Activated T-cell treated with anti-CD3 and anti-CD28 coated beads, Interleukin-2, amount 50 U/mL, for 72 hours (primary cell): ENCODE results near the gene PRMT1. TPM values are rescaled to one million over a fixed set of nuclear protein-coding genes. Genes with fewer than 3 reads are reported as not detected.

Experiments used
- ATAC-seq, 2 donors: fragments of 150-1000 bp; cut with Tn5 transposase; replicated peaks in 1 of 2; 2 replicates each; pipeline ENCODE4 v1.10.0; 2021; ENCODE audit warnings: moderate library complexity in 2 of 2, mild to moderate bottlenecking in 1 of 2
- DNase-seq, 2 donors: peaks; one replicate each; pipeline ENCODE4 v3.0.0; 2021 to 2022; ENCODE audit warnings: mixed read lengths in 1 of 2
- H3K27ac Mint-ChIP-seq: one replicate; pipeline ENCODE4 v1.8.0; 2022; ENCODE audit warnings: mild to moderate bottlenecking, moderate library complexity, mixed read lengths
- H3K27me3 Mint-ChIP-seq: one replicate; pipeline ENCODE4 v1.8.0; 2022; ENCODE audit warnings: low read depth, mixed read lengths
- H3K36me3 Mint-ChIP-seq, 2 donors: one replicate each; pipeline ENCODE4 v1.8.0; 2022; ENCODE audit warnings: mixed read lengths in 2 of 2, mild to moderate bottlenecking in 1 of 2; ENCODE audit not compliant: insufficient read depth in 2 of 2
- H3K4me1 Mint-ChIP-seq: one replicate; pipeline ENCODE4 v1.8.0; 2022; ENCODE audit warnings: low read depth, mixed read lengths
- H3K4me3 Mint-ChIP-seq, 2 donors: one replicate each; pipeline ENCODE4 v1.8.0; 2022; ENCODE audit warnings: mild to moderate bottlenecking in 2 of 2, mixed read lengths in 2 of 2, moderate library complexity in 2 of 2
- H3K9me3 Mint-ChIP-seq, 2 donors: one replicate each; pipeline ENCODE4 v1.8.0; 2022; ENCODE audit warnings: mixed read lengths in 2 of 2
- total RNA-seq, 2 donors: library from RNA; stranded (reverse); gene quantifications; one replicate each; pipeline ENCODE4 v1.2.3, GENCODE V29; 2022

PRMT1 gene
- total RNA-seq, 2 donors from 2014 or later: 201 to 251 TPM

GRCh38 chr19:49666120-49666444 lies 11.0 kb upstream of the PRMT1 start:
- Mint-ChIP-seq H3K4me1 (peaks cover 40% of the 10 kb centered on the region), H3K27me3 (no peaks in the 10 kb centered on the region), H3K36me3 (peaks cover 0 to 16% of the 10 kb centered on the region in 2 donors), H3K27ac (peak overlapping the region; percentile 91), H3K4me3 (peak overlapping the region; percentile 95 to 98), H3K9me3 (no peaks in the 10 kb centered on the region)
- no peak for ATAC-seq
- DNase-seq: no peak

- DNase-seq (no peak), ATAC-seq (no peak)
- no peaks in the 10 kb centered on the region for H3K9me3 Mint-ChIP-seq
- H3K4me1 Mint-ChIP-seq: peaks cover 47% of the 10 kb centered on the region
- H3K36me3 Mint-ChIP-seq: peaks cover 0 to 16% of the 10 kb centered on the region in 2 donors
- H3K4me3 Mint-ChIP-seq: peak overlapping the region; percentile 95 to 98
- H3K27me3 Mint-ChIP-seq: no peaks in the 10 kb centered on the region
- H3K27ac Mint-ChIP-seq: peak overlapping the region; percentile 17
These were observed 9.6 kb upstream of the PRMT1 start for GRCh38 chr19:49667473-49667872.

- no peak for DNase-seq
- Mint-ChIP-seq H3K4me1 (peaks cover 30% of the 10 kb centered on the region), H3K27me3 (no peaks in the 10 kb centered on the region), H3K9me3 (no peaks in the 10 kb centered on the region), H3K27ac (no peak overlapping the region), H3K4me3 (no peak overlapping the region), H3K36me3 (peaks cover 0 to 21% of the 10 kb centered on the region in 2 donors)
- no peak for ATAC-seq
These were observed 7.6 kb upstream of the PRMT1 start for GRCh38 chr19:49669516-49669915.

GRCh38 chr19:49672131-49672919 lies 4.7 kb upstream of the PRMT1 start:
- no peak overlapping the region for H3K27ac Mint-ChIP-seq
- no peaks in the 10 kb centered on the region for H3K9me3 Mint-ChIP-seq
- no peaks in the 10 kb centered on the region for H3K27me3 Mint-ChIP-seq
- peak overlapping the region in 1 of 2 donors; percentile 8 for H3K4me3 Mint-ChIP-seq
- ATAC-seq (no peak), DNase-seq (peak; percentile 81 to 84)
- peaks cover 22% of the 10 kb centered on the region for H3K4me1 Mint-ChIP-seq
- peaks cover 0 to 16% of the 10 kb centered on the region in 2 donors for H3K36me3 Mint-ChIP-seq

- H3K27ac Mint-ChIP-seq: peak overlapping the region; percentile 94
- peak overlapping the region; percentile 85 to 90 for H3K4me3 Mint-ChIP-seq
- H3K36me3 Mint-ChIP-seq: peaks cover 0 to 14% of the 10 kb centered on the region in 2 donors
- H3K4me1 Mint-ChIP-seq: peaks cover 52% of the 10 kb centered on the region
- ATAC-seq: peak; percentile 8 to 21
- H3K27me3 Mint-ChIP-seq: no peaks in the 10 kb centered on the region
- no peak for DNase-seq
- H3K9me3 Mint-ChIP-seq: no peaks in the 10 kb centered on the region
These were observed 811 bp upstream of the PRMT1 start for GRCh38 chr19:49676136-49676783.

GRCh38 chr19:49676784-49677230 lies 264 bp upstream of the PRMT1 start:
- Mint-ChIP-seq H3K27ac (peak overlapping the region; percentile 94), H3K27me3 (no peaks in the 10 kb centered on the region), H3K36me3 (peaks cover 0 to 14% of the 10 kb centered on the region in 2 donors), H3K4me1 (peaks cover 53% of the 10 kb centered on the region), H3K9me3 (no peaks in the 10 kb centered on the region), H3K4me3 (peak overlapping the region; percentile 85 to 90)
- DNase-seq: peak; percentile 98 to 99
- ATAC-seq: peak; percentile 82 to 84

- peak overlapping the region; percentile 92 for H3K27ac Mint-ChIP-seq
- ATAC-seq: peak; percentile 11 to 18
- H3K36me3 Mint-ChIP-seq: peaks cover 3 to 20% of the 10 kb centered on the region in 2 donors
- H3K9me3 Mint-ChIP-seq: no peaks in the 10 kb centered on the region
- no peaks in the 10 kb centered on the region for H3K27me3 Mint-ChIP-seq
- DNase-seq: peak; percentile 82 to 85
- H3K4me3 Mint-ChIP-seq: peak overlapping the region; percentile 90 to 97
- H3K4me1 Mint-ChIP-seq: peaks cover 50% of the 10 kb centered on the region
These were observed 1.0 kb downstream of the PRMT1 start for GRCh38 chr19:49677901-49678674.

- Mint-ChIP-seq H3K27ac (peak overlapping the region; percentile 46), H3K4me1 (peaks cover 50% of the 10 kb centered on the region), H3K4me3 (peak overlapping the region; percentile 90 to 97), H3K27me3 (no peaks in the 10 kb centered on the region), H3K9me3 (no peaks in the 10 kb centered on the region), H3K36me3 (peaks cover 8 to 21% of the 10 kb centered on the region in 2 donors)
- DNase-seq (no peak), ATAC-seq (no peak)
These were observed 2.1 kb downstream of the PRMT1 start for GRCh38 chr19:49678985-49679770.

- Mint-ChIP-seq H3K27ac (peak overlapping the region; percentile 22), H3K4me3 (peak overlapping the region; percentile 90 to 97), H3K4me1 (peaks cover 50% of the 10 kb centered on the region), H3K36me3 (peaks cover 9 to 23% of the 10 kb centered on the region in 2 donors), H3K9me3 (no peaks in the 10 kb centered on the region), H3K27me3 (no peaks in the 10 kb centered on the region)
- ATAC-seq: no peak
- DNase-seq: no peak
These were observed 2.8 kb downstream of the PRMT1 start for GRCh38 chr19:49679771-49680413.

- Mint-ChIP-seq H3K4me1 (peaks cover 50% of the 10 kb centered on the region), H3K27me3 (no peaks in the 10 kb centered on the region)
- peak in 1 of 2 donors; percentile 9 for ATAC-seq
These were observed 3.6 kb downstream of the PRMT1 start for GRCh38 chr19:49680421-49681351.

GRCh38 chr19:49681830-49682229 lies 4.8 kb downstream of the PRMT1 start:
- Mint-ChIP-seq H3K27me3 (no peaks in the 10 kb centered on the region), H3K9me3 (no peaks in the 10 kb centered on the region), H3K4me3 (no peak overlapping the region), H3K4me1 (peaks cover 41% of the 10 kb centered on the region), H3K27ac (no peak overlapping the region), H3K36me3 (peaks cover 9 to 30% of the 10 kb centered on the region in 2 donors)
- DNase-seq (no peak), ATAC-seq (no peak)

More at GRCh38 chr19:49680421-49681351, 3.6 kb downstream of the PRMT1 start:
- peak; percentile 95 to 97 for DNase-seq
- H3K36me3 Mint-ChIP-seq: peaks cover 9 to 29% of the 10 kb centered on the region in 2 donors
- H3K27ac Mint-ChIP-seq: no peak overlapping the region
- H3K4me3 Mint-ChIP-seq: peak overlapping the region; percentile 90 to 97
- H3K9me3 Mint-ChIP-seq: no peaks in the 10 kb centered on the region
